GM12878 (cell line): ENCODE results near the gene ZNF530. TPM values are rescaled to one million over a fixed set of nuclear protein-coding genes. Genes with fewer than 3 reads are reported as not detected.
A peak's percentile ranks its signal among the peaks of the same experiment; 100 is the strongest.

Source experiments
- ATAC-seq: fragments of 200-7000 bp; cut with Tn5 transposase; 3 replicates; pipeline ENCODE4 v1.9.1; 2020; ENCODE audit warnings: mild to moderate bottlenecking, moderate library complexity
- BruUV-seq: library from RNA; stranded (reverse); fragments of 400-500 nt; replicated peaks from 2 replicates; lab custom pipeline; 2021; lab: Mats Ljungman, UMichigan
- CTCF ChIA-PET: fragments of 300-600 bp; sonication (Branson Sonifier 250); formaldehyde crosslinking; extraction: SDS; loops from one replicate; lab custom pipeline; 2021; ENCODE audit warnings: inconsistent platforms; lab: Yijun Ruan, JAX
- POLR2A ChIA-PET: fragments of 350-600 bp; formaldehyde crosslinking; extraction: SDS; loops from one replicate; lab custom pipeline; 2021; ENCODE audit warnings: inconsistent platforms; lab: Charles Lee
- RAD21 ChIA-PET: fragments of 300-600 bp; sonication (Branson Sonifier 250); formaldehyde crosslinking; loops from one replicate; lab custom pipeline; 2023; ENCODE audit warnings: antibody characterized with exemption; ENCODE audit not compliant: unreplicated experiment; lab: Charles Lee
- SMC1A ChIA-PET: fragments of 300-600 bp; sonication (Branson Sonifier 250); formaldehyde crosslinking; loops from one replicate; lab custom pipeline; 2023; ENCODE audit not compliant: unreplicated experiment, uncharacterized antibody; lab: Charles Lee
- DNase-seq: peaks from one replicate; pipeline ENCODE4 v3.0.0-alpha.2; 2011; ENCODE audit warnings: low read depth, low spot score
- FAIRE-seq: peaks from 3 replicates; lab custom pipeline; 2011; peaks lifted over from hg19 to GRCh38; lab: Jason Lieb, UNC
- H2AFZ ChIP-seq: 2 replicates; pipeline ENCODE4 v1.6.0; 2011; ENCODE audit warnings: low read depth, low read length, control low read depth; ENCODE audit not compliant: control insufficient read depth
- H3K27ac ChIP-seq: 2 replicates; pipeline ENCODE4 v1.5.1; 2011; ENCODE audit warnings: control low read depth; ENCODE audit not compliant: control insufficient read depth, insufficient read depth
- H3K27me3 ChIP-seq, 2 experiments: replicated peaks in 1 of 2; 2 replicates each; pipeline versions ENCODE4 v1.6.0 to v1.6.1; 2011; ENCODE audit warnings: low read length in 1 of 2; ENCODE audit not compliant: control insufficient read depth in 2 of 2, insufficient read depth in 2 of 2
- H3K36me3 ChIP-seq, 2 experiments: 2 replicates each; pipeline ENCODE4 v1.5.1; 2011; ENCODE audit warnings: low read length in 1 of 2; ENCODE audit not compliant: control insufficient read depth in 2 of 2, insufficient read depth in 2 of 2
- H3K4me1 ChIP-seq: 2 replicates; pipeline ENCODE4 v1.6.1; 2011; ENCODE audit warnings: mild to moderate bottlenecking, low read length, moderate library complexity, mixed read lengths; ENCODE audit not compliant: control insufficient read depth, insufficient read depth
- H3K4me2 ChIP-seq: 2 replicates; pipeline ENCODE4 v1.6.0; 2011; ENCODE audit warnings: control low read depth; ENCODE audit not compliant: control insufficient read depth, insufficient read depth
- H3K4me3 ChIP-seq: fragments of 200-600 bp; sonication (generic); 2 replicates; pipeline ENCODE4 v1.5.1; 2016
- H3K79me2 ChIP-seq: 2 replicates; pipeline ENCODE4 v1.6.0; 2011; ENCODE audit warnings: low read length; ENCODE audit not compliant: control insufficient read depth, insufficient read depth
- H3K9ac ChIP-seq: 2 replicates; pipeline ENCODE4 v1.8.0; 2011; ENCODE audit warnings: low read length, control low read depth, mixed read lengths; ENCODE audit not compliant: control insufficient read depth, insufficient read depth
- H3K9me3 ChIP-seq: replicated peaks from 3 replicates; pipeline ENCODE4 v1.5.1; 2011; ENCODE audit warnings: mild to moderate bottlenecking, low read length; ENCODE audit not compliant: control insufficient read depth, insufficient read depth
- H4K20me1 ChIP-seq: 2 replicates; pipeline ENCODE4 v1.6.0; 2011; ENCODE audit not compliant: control insufficient read depth, insufficient read depth
- BRCA1 ChIP-seq: IDR thresholded peaks from 2 replicates; pipeline ENCODE4 v1.6.1; 2011; ENCODE audit warnings: low read depth, low read length, improper control_type of control experiment
- CHD1 ChIP-seq: IDR thresholded peaks from 2 replicates; pipeline ENCODE4 v1.6.1; 2012; ENCODE audit warnings: low read depth, low read length, improper control_type of control experiment
- ESRRA ChIP-seq: IDR thresholded peaks from 2 replicates; pipeline ENCODE4 v1.6.1; 2012; ENCODE audit warnings: mild to moderate bottlenecking, low read length, improper control_type of control experiment
- GATAD2B ChIP-seq: fragments of 450-650 bp; conservative IDR thresholded peaks from 2 replicates; pipeline ENCODE4 v1.6.1; 2017; ENCODE audit warnings: low read depth, mild to moderate bottlenecking, moderate library complexity
- IRF4 ChIP-seq: IDR thresholded peaks from 2 replicates; pipeline ENCODE4 v1.6.1; 2011; ENCODE audit warnings: low read depth, low read length
- LARP7 ChIP-seq: fragments of 450-650 bp; IDR thresholded peaks from 2 replicates; pipeline ENCODE4 v1.6.1; 2017; ENCODE audit warnings: mild to moderate bottlenecking
- POLR2AphosphoS5 ChIP-seq: IDR thresholded peaks from 2 replicates; pipeline ENCODE4 v1.6.1; 2011; ENCODE audit warnings: mild to moderate bottlenecking, low read length, inconsistent platforms
- POU2F2 ChIP-seq: IDR thresholded peaks from 3 replicates; pipeline ENCODE4 v1.6.1; 2011; ENCODE audit warnings: low read depth, mild to moderate bottlenecking, low read length, borderline replicate concordance
- SIN3A ChIP-seq: IDR thresholded peaks from 2 replicates; pipeline ENCODE4 v1.6.1; 2012; ENCODE audit warnings: low read depth, low read length, improper control_type of control experiment
- SPI1 ChIP-seq: IDR thresholded peaks from 2 replicates; pipeline ENCODE4 v1.6.1; 2011; ENCODE audit warnings: low read depth, mild to moderate bottlenecking, low read length, moderate library complexity, borderline replicate concordance; ENCODE audit not compliant: insufficient read depth
- TCF3 ChIP-seq: IDR thresholded peaks from 2 replicates; pipeline ENCODE4 v1.6.1; 2012; ENCODE audit warnings: low read depth, mild to moderate bottlenecking, low read length, borderline replicate concordance; ENCODE audit not compliant: insufficient read depth
- YBX1 ChIP-seq: fragments of 450-650 bp; IDR thresholded peaks from 2 replicates; pipeline ENCODE4 v1.6.1; 2016; ENCODE audit warnings: antibody characterized with exemption
- WGBS: methylation state at CpG from one replicate; pipeline ENCODE4 v1.1.6; 2016; ENCODE audit warnings: low lambda C conversion rate; ENCODE audit not compliant: insufficient replicate concordance, insufficient coverage; ENCODE audit errors: missing lambda C conversion rate; 5-methylcytosine and 5-hydroxymethylcytosine counted together
- in situ Hi-C: fragments of 300-500 bp; cut with MboI; formaldehyde crosslinking; loops from 9 replicates; pipeline ENCODE4 v1.14.3; 2018; ENCODE audit warnings: mixed read lengths
- intact Hi-C: fragments of 100-400 bp; cut with micrococcal nuclease; formaldehyde crosslinking; loops from one replicate; pipeline ENCODE4 v1.14.2; 2022; ENCODE audit not compliant: unreplicated experiment
- polyA plus RNA-seq, 11 experiments: library from polyadenylated mRNA; depleted of rRNA in 4 of 11; unstranded in 6 of 11; stranded (reverse) in 5 of 11; fragments of >200 nt; fragmentation: Nextera tagmentation in 4 of 11; fragmentation: Illumina TruSeq in 1 of 11; extraction: Ambion mirVana in 4 of 11; extraction: Trizol in 1 of 11; gene quantifications; 1 replicate in 1 of 11; 2 replicates in 10 of 11; pipeline versions ENCODE4 v1.2.1 to v1.2.3, GENCODE V29; 2011 to 2016; ENCODE audit warnings: inconsistent platforms in 2 of 11, missing spikeins in 2 of 11, low read depth in 1 of 11
- total RNA-seq, 4 experiments: library from RNA; depleted of rRNA in 3 of 4; stranded (reverse); fragments of >200 nt in 3 of 4; fragmentation: Illumina TruSeq in 1 of 4; extraction: Trizol in 1 of 4; gene quantifications; 2 replicates each; pipeline versions ENCODE4 v1.2.1 to v1.2.3, GENCODE V29; 2013 to 2021
- TF ChIP-seq, protein P1 (sequence below): IDR thresholded peaks from 2 replicates; pipeline ENCODE4 v1.6.1; 2012; ENCODE audit warnings: low read depth, low read length, improper control_type of control experiment
- TF ChIP-seq, protein P2 (sequence below): fragments of 150-350 bp; IDR thresholded peaks from 2 replicates; pipeline ENCODE4 v1.6.1; 2014; ENCODE audit warnings: mild to moderate bottlenecking, low read depth, low read length
- TF ChIP-seq, protein P3 (sequence below): IDR thresholded peaks from 2 replicates; pipeline ENCODE4 v1.6.1; 2012; ENCODE audit warnings: low read depth, low read length, improper control_type of control experiment

ZNF530 gene
- total and polyA plus RNA-seq, 10 of the 15 experiments (the other 5 are each of a cell fraction or from before 2014, with no cell fraction given): 1.9 to 9.3 (median 6.6) TPM

DNA sequence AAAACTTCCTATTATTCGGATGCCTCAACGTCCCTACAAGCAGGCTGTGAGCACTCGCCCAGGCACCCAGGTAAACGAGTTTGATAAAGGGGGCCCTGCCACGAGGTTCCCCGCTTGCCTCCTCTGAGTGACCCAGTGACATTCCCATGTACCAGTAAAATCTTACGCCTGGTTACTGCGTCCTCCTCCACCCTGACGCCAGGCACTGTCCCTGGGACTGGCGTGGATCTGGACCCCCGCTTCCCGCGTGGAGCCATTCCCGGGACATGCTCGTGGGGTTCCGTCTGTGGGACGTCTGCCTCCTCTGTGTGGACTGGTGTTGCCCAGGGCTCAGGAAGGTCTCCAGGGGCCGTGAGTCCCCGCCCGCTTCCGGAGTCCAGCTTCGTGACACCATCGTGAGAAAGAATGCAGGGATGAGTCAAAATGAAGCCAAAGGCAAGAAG, 39.6 kb upstream of the ZNF530 start:
- Histone ChIP-seq H4K20me1 (no peaks in the 10 kb centered on the region), H3K4me2 (peak overlapping the region; percentile 86), H3K27ac (no peak overlapping the region), H3K27me3 (no peaks in the 10 kb centered on the region), H3K9ac (no peak overlapping the region; the same call in 1 of the 2 replicates), H3K36me3 (no peaks in the 10 kb centered on the region), H3K4me3 (peak overlapping the region; percentile 83; the same call in 1 of the 2 replicates)
- BruUV-seq: no TSS peak
- WGBS: 56% methylated on average over 23 of the region's 23 CpGs
- ChIA-PET RAD21 (no interaction called here), SMC1A (no interaction called here)
- TF ChIP-seq CHD1 (no peak), GATAD2B (no peak), SIN3A (no peak)
- TF ChIP-seq, all 136 proteins: peak for 0
- ATAC-seq (no peak), FAIRE-seq (no peak), DNase-seq (no peak)
- Histone ChIP-seq H3K79me2 (peaks cover 12% of the 10 kb centered on the region), H2AFZ (peak overlapping the region; percentile 88), H3K9me3 (peaks cover 8% of the 10 kb centered on the region; the same call in 2 of the 3 replicates), H3K4me1 (no peaks in the 10 kb centered on the region)
- ChIA-PET POLR2A (no interaction called here), CTCF (no interaction called here)
- intact Hi-C loops: no loop called here
- in situ Hi-C loops: no loop called here

DNA sequence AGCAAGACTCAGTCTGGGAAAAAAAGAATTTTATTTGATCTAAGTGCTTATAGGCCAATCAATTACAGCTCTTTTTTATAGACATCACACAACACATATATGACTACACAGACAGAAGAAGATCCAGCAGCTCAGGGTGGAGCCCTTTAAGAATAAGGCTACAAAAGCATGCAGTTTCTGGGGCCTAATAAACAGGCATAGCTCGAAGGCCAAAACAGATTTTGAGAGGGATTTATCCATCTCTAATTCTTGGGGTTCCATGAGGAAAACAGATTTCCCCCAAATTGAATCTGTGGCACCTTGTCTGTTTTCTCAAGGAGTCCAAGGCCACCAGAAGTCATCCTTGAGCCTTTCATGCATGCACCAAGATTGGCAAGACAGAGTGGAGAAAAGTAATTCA, 36.1 kb upstream of the ZNF530 start:
- Histone ChIP-seq H3K36me3 (no peaks in the 10 kb centered on the region), H2AFZ (no peak overlapping the region), H3K9me3 (peaks cover 25% of the 10 kb centered on the region; the same call in 2 of the 3 replicates), H3K4me2 (no peak overlapping the region), H3K9ac (no peak overlapping the region), H3K4me1 (no peaks in the 10 kb centered on the region), H3K4me3 (no peak overlapping the region), H3K27ac (no peak overlapping the region), H4K20me1 (no peaks in the 10 kb centered on the region), H3K79me2 (peaks cover 10% of the 10 kb centered on the region), H3K27me3 (no peaks in the 10 kb centered on the region)
- no peak for DNase-seq
- 0% methylated on average over 1 of the region's 1 CpG for WGBS
- ATAC-seq: no peak
- SMC1A ChIA-PET: no interaction called here
- POLR2A ChIA-PET: no interaction called here
- RAD21 ChIA-PET: no interaction called here
- in situ Hi-C loops (no loop called here), intact Hi-C loops (no loop called here)
- CTCF ChIA-PET: no interaction called here
- BruUV-seq: no TSS peak
- no peak for FAIRE-seq
- TF ChIP-seq, protein P1, sequence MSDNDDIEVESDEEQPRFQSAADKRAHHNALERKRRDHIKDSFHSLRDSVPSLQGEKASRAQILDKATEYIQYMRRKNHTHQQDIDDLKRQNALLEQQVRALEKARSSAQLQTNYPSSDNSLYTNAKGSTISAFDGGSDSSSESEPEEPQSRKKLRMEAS: no peak
- TF ChIP-seq BRCA1 (no peak), POU2F2 (no peak), TCF3 (no peak), SPI1 (no peak), IRF4 (no peak), POLR2AphosphoS5 (no peak), ESRRA (no peak), YBX1 (no peak), LARP7 (no peak)
- TF ChIP-seq, protein P2, sequence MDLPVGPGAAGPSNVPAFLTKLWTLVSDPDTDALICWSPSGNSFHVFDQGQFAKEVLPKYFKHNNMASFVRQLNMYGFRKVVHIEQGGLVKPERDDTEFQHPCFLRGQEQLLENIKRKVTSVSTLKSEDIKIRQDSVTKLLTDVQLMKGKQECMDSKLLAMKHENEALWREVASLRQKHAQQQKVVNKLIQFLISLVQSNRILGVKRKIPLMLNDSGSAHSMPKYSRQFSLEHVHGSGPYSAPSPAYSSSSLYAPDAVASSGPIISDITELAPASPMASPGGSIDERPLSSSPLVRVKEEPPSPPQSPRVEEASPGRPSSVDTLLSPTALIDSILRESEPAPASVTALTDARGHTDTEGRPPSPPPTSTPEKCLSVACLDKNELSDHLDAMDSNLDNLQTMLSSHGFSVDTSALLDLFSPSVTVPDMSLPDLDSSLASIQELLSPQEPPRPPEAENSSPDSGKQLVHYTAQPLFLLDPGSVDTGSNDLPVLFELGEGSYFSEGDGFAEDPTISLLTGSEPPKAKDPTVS: no peak
- TF ChIP-seq, protein P3, sequence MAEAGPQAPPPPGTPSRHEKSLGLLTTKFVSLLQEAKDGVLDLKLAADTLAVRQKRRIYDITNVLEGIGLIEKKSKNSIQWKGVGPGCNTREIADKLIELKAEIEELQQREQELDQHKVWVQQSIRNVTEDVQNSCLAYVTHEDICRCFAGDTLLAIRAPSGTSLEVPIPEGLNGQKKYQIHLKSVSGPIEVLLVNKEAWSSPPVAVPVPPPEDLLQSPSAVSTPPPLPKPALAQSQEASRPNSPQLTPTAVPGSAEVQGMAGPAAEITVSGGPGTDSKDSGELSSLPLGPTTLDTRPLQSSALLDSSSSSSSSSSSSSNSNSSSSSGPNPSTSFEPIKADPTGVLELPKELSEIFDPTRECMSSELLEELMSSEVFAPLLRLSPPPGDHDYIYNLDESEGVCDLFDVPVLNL: no peak
